GM18951 (cell line): ENCODE results near the gene SFTPD.
"Not testable (repeated sequence)": the region's sequence is repeated elsewhere in the genome, so short reads cannot be mapped to it uniquely, and the experiment has no call there.

Source experiments
- POLR2A ChIP-seq: IDR thresholded peaks from 4 replicates; pipeline ENCODE4 v1.6.1; 2011; ENCODE audit warnings: mild to moderate bottlenecking; ENCODE audit not compliant: insufficient read length, insufficient read depth; ENCODE audit errors: extremely low read depth
- in situ Hi-C: fragments of 300-500 bp; cut with MboI; formaldehyde crosslinking; loops from one replicate; pipeline ENCODE4 v1.12.0; 2022; ENCODE audit warnings: low sequenced_read_pairs, mixed read lengths, inconsistent platforms; ENCODE audit not compliant: unreplicated experiment

The SFTPD gene

GRCh38 chr10:79929409-79929904, 19.4 kb downstream of the SFTPD start:
- in situ Hi-C loops: loop anchor here (25.0 kb wide), 2 partner anchors 308 to 367 kb away; partner anchors contain the start of gene SFTPA2
- TF ChIP-seq POLR2A: no peak

- in situ Hi-C loops: loop anchor here (25.0 kb wide), 2 partner anchors 309 to 366 kb away; partner anchors contain the start of gene SFTPA2
- TF ChIP-seq POLR2A: no peak
Measured at GRCh38 chr10:79928028-79928583, 20.8 kb downstream of the SFTPD start.

DNA sequence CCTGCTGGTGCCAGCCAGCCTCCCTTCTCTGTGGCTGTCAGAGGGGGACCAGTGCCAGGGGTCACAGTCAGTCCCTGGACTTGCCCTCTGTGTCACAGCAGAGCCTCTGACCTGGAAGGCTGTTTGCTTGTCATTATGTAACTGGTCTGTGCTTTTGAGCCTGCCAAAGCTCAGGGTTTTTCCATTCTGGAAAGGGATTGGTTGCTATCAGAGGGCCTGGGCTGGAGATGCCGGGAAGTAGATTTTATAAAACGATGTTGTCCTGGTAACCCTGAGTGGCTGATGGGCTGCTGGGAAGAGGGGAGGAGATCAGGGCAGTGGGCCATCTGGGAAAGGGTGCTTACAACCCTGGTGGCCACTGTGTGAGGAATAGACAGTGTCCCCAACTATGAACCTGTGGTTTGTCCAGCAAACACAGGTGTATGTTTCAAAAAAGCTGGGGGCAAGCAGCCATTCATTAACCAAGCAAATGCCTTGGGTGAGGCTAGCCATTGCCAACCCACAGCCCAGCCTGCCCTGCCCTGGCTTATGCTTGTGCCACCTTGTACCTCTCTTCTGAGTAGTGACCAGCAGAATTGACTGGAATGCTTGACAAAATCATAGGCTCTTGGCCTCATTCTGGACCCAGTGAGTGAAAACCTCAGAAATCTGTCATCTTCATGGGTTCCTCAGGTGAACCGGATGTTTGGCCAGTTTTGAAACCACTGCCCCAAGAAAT, 21.6 kb downstream of the SFTPD start:
- no peak for TF ChIP-seq POLR2A

DNA sequence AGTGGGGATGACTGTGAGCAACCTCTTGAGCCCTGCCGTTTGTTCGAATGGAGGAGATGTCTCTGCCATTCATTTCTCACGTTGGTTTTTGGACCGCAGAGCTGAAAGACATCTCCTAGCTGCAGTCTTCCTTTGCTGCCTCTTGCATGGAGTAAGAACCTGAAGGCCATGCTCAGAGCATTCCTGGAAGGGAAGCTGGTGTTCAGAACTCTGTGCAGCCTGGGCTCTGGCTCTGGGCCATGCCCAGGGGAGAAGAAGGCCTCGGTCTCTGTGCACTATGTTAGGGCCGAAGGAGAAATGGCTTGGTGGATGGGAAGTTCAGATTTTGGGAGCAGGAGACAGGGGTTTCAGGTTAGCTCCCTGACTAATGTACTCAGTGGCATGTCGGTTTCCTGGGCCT, 22.9 kb downstream of the SFTPD start:
- TF ChIP-seq POLR2A: no peak
- in situ Hi-C loops: loop anchor here (25.0 kb wide), 2 partner anchors 311 to 364 kb away; partner anchors contain the start of gene SFTPA2

More for the DNA sequence above, 21.6 kb downstream of the SFTPD start:
- in situ Hi-C loops: loop anchor here (25.0 kb wide), 2 partner anchors 310 to 365 kb away; partner anchors contain the start of gene SFTPA2

DNA sequence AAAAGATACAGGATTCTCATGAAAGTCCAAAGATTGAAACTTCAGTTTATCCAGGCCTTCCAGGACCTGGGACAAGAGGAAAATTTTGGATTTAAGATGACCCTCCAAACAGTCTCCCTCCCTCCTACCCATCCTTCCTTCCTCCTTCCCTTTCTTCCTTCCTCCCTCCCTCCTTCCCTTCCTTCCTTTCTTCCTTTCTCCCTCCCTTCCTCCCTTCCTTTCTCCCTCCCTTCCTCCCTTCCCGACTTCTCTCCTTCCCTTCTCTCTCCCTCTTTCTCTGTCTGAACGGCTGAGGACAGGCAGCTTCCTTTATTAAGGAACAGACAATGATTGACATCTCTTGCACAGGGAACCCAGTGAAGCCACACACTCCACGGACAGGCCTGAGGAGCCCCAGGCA, 23.3 kb downstream of the SFTPD start:
- in situ Hi-C loops: loop anchor here (25.0 kb wide), 2 partner anchors 312 to 363 kb away; partner anchors contain the start of gene SFTPA2
- no peak for TF ChIP-seq POLR2A

DNA sequence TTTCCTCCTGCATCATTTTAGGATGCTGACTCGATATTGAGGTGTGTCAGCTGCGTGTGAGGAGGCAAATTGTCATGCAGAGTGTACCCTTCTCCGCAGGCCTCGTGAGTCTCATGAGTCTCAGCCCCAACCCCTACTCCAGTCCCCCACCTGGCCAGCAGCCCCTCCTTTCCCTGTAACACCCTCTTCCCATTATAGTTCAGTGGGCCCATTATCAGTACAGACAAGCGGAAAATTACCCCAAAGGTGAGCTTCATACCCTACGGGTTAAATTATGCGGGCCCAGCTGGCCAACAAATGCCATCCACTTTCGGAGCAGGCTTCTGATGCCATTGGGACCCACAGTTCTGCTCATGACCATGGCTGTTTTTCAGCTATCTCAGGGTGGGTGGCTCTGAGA, 25.2 kb downstream of the SFTPD start:
- in situ Hi-C loops: no loop called here
- TF ChIP-seq POLR2A: no peak

- no peak for TF ChIP-seq POLR2A
- in situ Hi-C loops: no loop called here
Measured at GRCh38 chr10:79923145-79923544, 25.8 kb downstream of the SFTPD start.

DNA sequence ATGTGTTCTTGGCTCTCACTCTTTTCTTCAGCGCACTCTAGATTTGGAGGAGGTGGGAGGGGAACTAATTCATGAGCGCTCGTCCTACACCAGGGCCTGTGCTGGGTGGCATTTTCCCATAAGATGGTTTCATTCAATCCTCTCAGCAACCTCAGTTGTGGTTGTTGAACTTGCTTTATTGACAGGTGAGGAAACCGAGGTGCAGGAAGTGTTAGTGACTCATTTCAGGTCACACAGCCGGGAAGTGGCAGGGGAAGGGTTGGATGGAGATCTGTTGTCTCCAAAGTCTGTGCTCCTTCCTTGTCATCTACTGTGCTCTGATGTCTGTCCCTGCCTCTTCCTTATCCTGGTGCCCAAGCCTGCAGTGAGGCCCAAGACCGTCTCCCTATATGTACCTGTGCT, 26.9 kb downstream of the SFTPD start:
- in situ Hi-C loops: not testable (repeated sequence)

GRCh38 chr10:79915838-79916237, 33.1 kb downstream of the SFTPD start:
- in situ Hi-C loops: not testable (repeated sequence)

GRCh38 chr10:79914512-79914911, 34.4 kb downstream of the SFTPD start:
- in situ Hi-C loops: not testable (repeated sequence)

DNA sequence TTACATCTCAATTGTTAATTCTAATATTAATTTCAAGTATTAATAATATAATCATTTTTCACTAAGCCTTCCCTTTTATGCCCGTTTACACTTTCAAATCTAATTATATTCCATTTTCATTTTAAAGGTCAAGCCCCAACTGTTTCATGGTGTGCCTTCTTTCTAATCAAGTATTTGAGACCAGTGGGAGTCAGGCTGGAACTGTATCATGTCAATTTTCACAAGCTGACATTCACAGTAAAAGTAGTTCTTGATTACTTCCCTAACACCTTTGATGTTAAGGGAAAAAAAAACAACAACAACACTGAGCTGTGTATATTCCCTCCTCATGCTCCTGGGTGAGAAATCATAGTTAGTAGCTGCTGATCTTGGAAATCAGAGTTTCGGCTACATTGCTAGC, 38.1 kb downstream of the SFTPD start:
- TF ChIP-seq POLR2A: no peak

DNA sequence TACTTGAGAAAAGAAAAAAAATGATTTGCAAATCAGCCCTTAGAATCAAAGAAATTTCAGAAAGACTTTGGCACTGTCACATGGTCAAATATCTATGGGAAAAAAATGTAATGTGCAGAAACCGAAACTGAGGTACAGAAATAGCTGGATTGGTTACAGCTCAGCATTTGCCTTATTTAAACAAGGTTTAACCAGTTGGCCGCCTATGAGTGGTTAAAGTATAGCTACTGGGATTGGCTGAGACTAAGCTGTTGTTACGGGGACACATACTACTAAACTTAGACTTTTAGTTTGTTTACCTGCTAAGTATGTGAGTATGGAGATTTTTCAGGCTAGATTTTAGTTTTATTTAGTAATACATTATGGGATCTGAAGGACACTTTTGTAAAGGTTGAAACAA, 38.6 kb downstream of the SFTPD start:
- in situ Hi-C loops: no loop called here
- no peak for TF ChIP-seq POLR2A

More for the DNA sequence above, 38.1 kb downstream of the SFTPD start:
- in situ Hi-C loops: no loop called here

- no peak for TF ChIP-seq POLR2A
- in situ Hi-C loops: no loop called here
Measured at GRCh38 chr10:79905322-79906314, 43.3 kb downstream of the SFTPD start.
